Effector memory CD4-positive, alpha-beta T cell (primary cell): Measurements from ENCODE around the gene UBR3.

Source experiments
- DNase-seq, 3 donors: peaks; one replicate each; pipeline ENCODE4 v3.0.0-alpha.2; 2020
- H3K27ac ChIP-seq: 2 replicates; pipeline ENCODE4 v1.7.0; 2013; ENCODE audit warnings: mild to moderate bottlenecking, low read length, moderate library complexity; ENCODE audit not compliant: insufficient read depth, poor library complexity, severe bottlenecking
- H3K27me3 ChIP-seq: replicated peaks from 2 replicates; pipeline ENCODE4 v1.7.0; 2013; ENCODE audit warnings: mild to moderate bottlenecking, low read length; ENCODE audit not compliant: insufficient read depth, control insufficient read depth, poor library complexity, severe bottlenecking
- H3K36me3 ChIP-seq: 2 replicates; pipeline ENCODE4 v1.7.0; 2013; ENCODE audit warnings: mild to moderate bottlenecking, low read length, moderate library complexity; ENCODE audit not compliant: control insufficient read depth, insufficient read depth
- H3K4me1 ChIP-seq: 2 replicates; pipeline ENCODE4 v1.7.0; 2013; ENCODE audit warnings: low read length, mild to moderate bottlenecking; ENCODE audit not compliant: control insufficient read depth, insufficient read depth, poor library complexity, severe bottlenecking
- H3K4me3 ChIP-seq: 2 replicates; pipeline ENCODE4 v1.7.0; 2013; ENCODE audit warnings: low read length, low read depth, mild to moderate bottlenecking; ENCODE audit not compliant: insufficient read depth, poor library complexity, severe bottlenecking
- H3K9me3 ChIP-seq: 2 replicates; pipeline ENCODE4 v1.7.0; 2013; ENCODE audit warnings: mild to moderate bottlenecking, low read length, moderate library complexity; ENCODE audit not compliant: control insufficient read depth

UBR3 gene

GRCh38 chr2:170084820-170085491 is 257.7 kb downstream of the UBR3 start:
- H3K9me3 ChIP-seq, result no peaks in the 10 kb centered on the region
- H3K4me3 ChIP-seq, result no peak overlapping the region
- H3K27me3 ChIP-seq, result no peaks in the 10 kb centered on the region
- peaks cover 11% of the 10 kb centered on the region for H3K36me3 ChIP-seq
- H3K4me1 ChIP-seq, result no peaks in the 10 kb centered on the region
- no peak overlapping the region for H3K27ac ChIP-seq
- DNase-seq, result no peak

GRCh38 chr2:170086117-170086688 is 258.9 kb downstream of the UBR3 start:
- Histone ChIP-seq H3K4me1 (no peaks in the 10 kb centered on the region), H3K27me3 (no peaks in the 10 kb centered on the region), H3K36me3 (no peaks in the 10 kb centered on the region), H3K27ac (no peak overlapping the region), H3K9me3 (no peaks in the 10 kb centered on the region), H3K4me3 (no peak overlapping the region)
- no peak for DNase-seq

DNA sequence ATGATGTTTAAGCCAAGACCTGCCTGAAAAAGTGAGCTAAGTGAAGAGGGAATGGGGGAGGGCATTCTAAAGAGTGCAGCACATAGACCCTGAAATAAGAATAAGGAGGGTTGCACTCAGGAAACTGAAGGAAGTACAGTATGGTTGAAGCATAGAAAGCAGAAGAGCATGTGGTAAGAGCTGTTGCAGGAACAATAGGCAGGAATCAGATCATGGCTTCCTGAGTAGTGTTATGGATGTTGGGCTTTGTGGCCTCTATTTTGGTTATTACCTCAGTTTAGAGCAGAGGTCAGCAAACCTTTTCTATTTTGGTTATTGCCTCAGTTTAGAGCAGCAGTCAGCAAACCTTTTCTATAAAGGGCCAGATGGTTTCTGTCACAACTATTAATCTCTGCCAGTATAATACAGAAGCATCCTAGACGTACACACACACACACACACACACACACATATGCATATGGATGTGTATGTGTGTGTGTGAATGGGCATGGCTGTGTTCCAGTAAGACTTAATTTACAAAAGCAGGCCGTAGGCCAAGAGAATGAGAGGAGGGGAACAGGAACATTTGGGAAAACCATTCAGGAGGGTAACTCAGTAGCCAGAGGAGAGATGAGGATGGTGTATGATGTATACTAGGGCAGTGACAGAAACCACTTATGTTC is 259.6 kb downstream of the UBR3 start:
- Histone ChIP-seq H3K27ac (no peak overlapping the region), H3K9me3 (no peaks in the 10 kb centered on the region), H3K4me1 (no peaks in the 10 kb centered on the region), H3K36me3 (no peaks in the 10 kb centered on the region), H3K4me3 (no peak overlapping the region), H3K27me3 (no peaks in the 10 kb centered on the region)
- DNase-seq, result no peak

GRCh38 chr2:170087413-170087793 is 260.1 kb downstream of the UBR3 start:
- Histone ChIP-seq H3K36me3 (no peaks in the 10 kb centered on the region), H3K27me3 (no peaks in the 10 kb centered on the region), H3K4me1 (no peaks in the 10 kb centered on the region), H3K9me3 (no peaks in the 10 kb centered on the region), H3K4me3 (no peak overlapping the region), H3K27ac (no peak overlapping the region)
- DNase-seq, result no peak

GRCh38 chr2:170088776-170089175 is 261.5 kb downstream of the UBR3 start:
- Histone ChIP-seq H3K27ac (no peak overlapping the region), H3K4me1 (no peaks in the 10 kb centered on the region), H3K27me3 (no peaks in the 10 kb centered on the region), H3K36me3 (no peaks in the 10 kb centered on the region), H3K9me3 (no peaks in the 10 kb centered on the region), H3K4me3 (no peak overlapping the region)
- no peak for DNase-seq

DNA sequence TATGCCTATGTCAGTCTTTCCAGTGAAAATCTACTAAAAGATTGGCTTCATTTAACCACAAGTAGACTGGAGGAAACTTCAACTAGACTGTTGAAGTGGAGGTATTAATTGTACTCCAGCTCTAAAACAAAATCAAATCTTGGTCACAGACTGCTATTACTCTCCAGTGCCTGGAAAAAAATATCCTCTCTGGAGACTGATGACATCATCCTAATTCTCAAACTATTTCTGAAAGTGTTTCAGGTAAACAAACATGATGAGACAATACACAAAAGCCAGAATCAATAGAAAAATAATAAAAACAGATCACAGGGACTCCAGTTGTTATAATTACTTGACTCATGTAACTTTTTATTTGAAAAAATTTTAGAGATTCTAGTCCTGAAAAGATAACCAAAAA is 263.0 kb downstream of the UBR3 start:
- Histone ChIP-seq H3K9me3 (no peaks in the 10 kb centered on the region), H3K36me3 (no peaks in the 10 kb centered on the region), H3K27ac (no peak overlapping the region), H3K4me3 (no peak overlapping the region), H3K27me3 (no peaks in the 10 kb centered on the region), H3K4me1 (no peaks in the 10 kb centered on the region)
- DNase-seq, result no peak

- H3K36me3 ChIP-seq, result no peaks in the 10 kb centered on the region
- no peak for DNase-seq
- no peaks in the 10 kb centered on the region for H3K27me3 ChIP-seq
- no peak overlapping the region for H3K4me3 ChIP-seq
- no peaks in the 10 kb centered on the region for H3K9me3 ChIP-seq
- no peaks in the 10 kb centered on the region for H3K4me1 ChIP-seq
- no peak overlapping the region for H3K27ac ChIP-seq
Measured at GRCh38 chr2:170091436-170091835, 264.2 kb downstream of the UBR3 start.

GRCh38 chr2:170092436-170093060 is 265.3 kb downstream of the UBR3 start:
- Histone ChIP-seq H3K4me3 (no peak overlapping the region), H3K27me3 (no peaks in the 10 kb centered on the region), H3K4me1 (no peaks in the 10 kb centered on the region), H3K27ac (no peak overlapping the region), H3K36me3 (no peaks in the 10 kb centered on the region), H3K9me3 (no peaks in the 10 kb centered on the region)
- DNase-seq, result no peak

DNA sequence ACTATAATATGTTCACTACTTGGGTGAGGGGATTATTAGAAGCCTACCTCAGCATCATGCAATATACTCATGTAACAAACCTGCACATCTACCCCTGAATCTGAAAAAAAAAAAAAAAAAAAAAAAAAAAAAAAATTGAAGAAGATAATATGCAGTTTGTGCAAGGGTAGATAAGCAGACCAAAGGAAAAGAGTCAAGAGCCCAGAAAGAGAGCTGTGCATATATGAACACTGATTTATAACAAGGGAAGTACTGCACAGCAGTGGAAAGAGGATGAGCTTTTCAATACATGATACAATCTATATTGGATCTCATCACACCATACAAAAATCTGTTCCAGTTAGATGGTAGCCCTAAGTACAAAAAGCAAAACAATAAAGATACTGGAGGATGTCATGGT is 268.1 kb downstream of the UBR3 start:
- H3K36me3 ChIP-seq, result no peaks in the 10 kb centered on the region
- H3K9me3 ChIP-seq, result no peaks in the 10 kb centered on the region
- no peaks in the 10 kb centered on the region for H3K27me3 ChIP-seq
- no peak overlapping the region for H3K4me3 ChIP-seq
- no peaks in the 10 kb centered on the region for H3K4me1 ChIP-seq
- no peak for DNase-seq
- H3K27ac ChIP-seq, result no peak overlapping the region
